Measurements from ENCODE around the gene SMYD5.

Gene SMYD5

GRCh38 chr2:73208258-73208657 is 5.8 kb upstream of the SMYD5 start:
- DNase-seq = no peak

- no peak for DNase-seq
Observed at GRCh38 chr2:73210019-73210418, 4.0 kb upstream of the SMYD5 start.

GRCh38 chr2:73210696-73211095 is 3.3 kb upstream of the SMYD5 start:
- no peak for DNase-seq

- DNase-seq = no peak
Observed at GRCh38 chr2:73212098-73212447, 2.0 kb upstream of the SMYD5 start.

- peak; percentile 50 for DNase-seq
Observed at GRCh38 chr2:73212448-73213176, 1.4 kb upstream of the SMYD5 start.

GRCh38 chr2:73215254-73215653 is 1.2 kb downstream of the SMYD5 start:
- DNase-seq = no peak

- DNase-seq = no peak
Observed at GRCh38 chr2:73217160-73217559, 3.1 kb downstream of the SMYD5 start.

- no peak for DNase-seq
Observed at GRCh38 chr2:73217826-73218225, 3.8 kb downstream of the SMYD5 start.

GRCh38 chr2:73218298-73218697 is 4.3 kb downstream of the SMYD5 start:
- DNase-seq = no peak

- DNase-seq = no peak
Observed at GRCh38 chr2:73223821-73224220, 9.8 kb downstream of the SMYD5 start.

GRCh38 chr2:73225513-73226360 is 11.7 kb downstream of the SMYD5 start:
- no peak for DNase-seq

- no peak for DNase-seq
Observed at GRCh38 chr2:73227086-73227485, 13.0 kb downstream of the SMYD5 start.

- no peak for DNase-seq
Observed at GRCh38 chr2:73228631-73229030, 14.6 kb downstream of the SMYD5 start.

GRCh38 chr2:73232403-73233153 is 18.5 kb downstream of the SMYD5 start:
- DNase-seq = no peak

- DNase-seq = peak; percentile 96
Observed at GRCh38 chr2:73233154-73233931, 19.3 kb downstream of the SMYD5 start, which contains the start of gene PRADC1. PRADC1 (minus strand) TSS chr2:73233239; CDS start chr2:73233160, 79 bp downstream.

GRCh38 chr2:73233932-73234832 is 20.1 kb downstream of the SMYD5 start, which contains the start of gene CCT7:
CCT7 (plus strand) TSS chr2:73234308; CDS start chr2:73234379, 71 bp downstream.
- DNase-seq = peak; percentile 77

GRCh38 chr2:73235315-73236028 is 21.4 kb downstream of the SMYD5 start:
- no peak for DNase-seq

- no peak for DNase-seq
Observed at GRCh38 chr2:73237168-73237567, 23.1 kb downstream of the SMYD5 start.

GRCh38 chr2:73238149-73238548 is 24.1 kb downstream of the SMYD5 start:
- no peak for DNase-seq

- DNase-seq = no peak
Observed at GRCh38 chr2:73238976-73239375, 24.9 kb downstream of the SMYD5 start.

GRCh38 chr2:73239776-73240175 is 25.7 kb downstream of the SMYD5 start:
- no peak for DNase-seq

Data from SHP77 treated with DMSO at 0.1 percent for 48 hours (cell line).